Transverse colon (tissue), 4 donors: ENCODE measurements around the gene LRRC14B. TPM values are rescaled to one million over a fixed set of nuclear protein-coding genes. Genes with fewer than 3 reads are reported as not detected.
"Not testable (repeated sequence)": the region's sequence is repeated elsewhere in the genome, so short reads cannot be mapped to it uniquely, and the experiment has no call there.

Experiments used
- DNase-seq: peaks from one replicate; pipeline ENCODE4 v3.0.0-alpha.2; 2019
- H3K27ac ChIP-seq, 4 donors: fragments of 200-600 bp; sonication (generic); 2 replicates each; pipeline ENCODE4 v1.5.1; 2016 to 2018; ENCODE audit warnings: inconsistent platforms in 4 of 4
- H3K27me3 ChIP-seq: fragments of 200-600 bp; sonication (generic); 2 replicates; pipeline ENCODE4 v1.5.1; 2017; ENCODE audit warnings: inconsistent platforms
- H3K36me3 ChIP-seq, 4 donors: fragments of 200-600 bp; sonication (generic); 2 replicates each; pipeline ENCODE4 v1.5.1; 2017 to 2019; ENCODE audit warnings: inconsistent platforms in 4 of 4
- H3K4me1 ChIP-seq, 4 donors: fragments of 200-600 bp; sonication (generic); 2 replicates each; pipeline ENCODE4 v1.5.1; 2017 to 2020; ENCODE audit warnings: inconsistent platforms in 4 of 4
- H3K4me3 ChIP-seq, 4 donors: fragments of 200-600 bp; sonication (generic); 1 replicate in 1 of 4; 2 replicates in 3 of 4; pipeline versions ENCODE4 v1.5.1 to v1.6.1; 2017 to 2019; ENCODE audit warnings: inconsistent platforms in 4 of 4
- H3K9me3 ChIP-seq, 2 donors: fragments of 200-600 bp; sonication (generic); 2 replicates each; pipeline ENCODE4 v1.5.1; 2017 to 2019; ENCODE audit warnings: inconsistent platforms in 2 of 2
- CTCF ChIP-seq, 5 experiments: fragments of 200-600 bp in 3 of 5; fragments of 450-650 bp in 2 of 5; sonication (generic) in 3 of 5; IDR thresholded peaks; 1 replicate in 2 of 5; 2 replicates in 3 of 5; pipeline ENCODE4 v1.5.1; 2016 to 2017; ENCODE audit warnings: antibody characterized with exemption in 5 of 5, inconsistent platforms in 3 of 5, mild to moderate bottlenecking in 2 of 5, moderate library complexity in 1 of 5
- EP300 ChIP-seq: sonication (generic); formaldehyde crosslinking; IDR thresholded peaks from one replicate; pipeline ENCODE4 v1.6.1; 2017; ENCODE audit warnings: antibody characterized with exemption, low read depth
- POLR2A ChIP-seq: fragments of 450-650 bp; IDR thresholded peaks from one replicate; pipeline ENCODE4 v1.6.1; 2016; ENCODE audit warnings: antibody characterized with exemption, mild to moderate bottlenecking, moderate library complexity
- POLR2AphosphoS5 ChIP-seq, 3 donors: sonication (generic); formaldehyde crosslinking; IDR thresholded peaks; one replicate each; pipeline ENCODE4 v1.6.1; 2016; ENCODE audit warnings: antibody characterized with exemption in 3 of 3
- WGBS, 2 donors: methylation state at CpG; one replicate each; pipeline ENCODE4 v1.1.5; 2018; ENCODE audit warnings: low coverage in 1 of 2; 5-methylcytosine and 5-hydroxymethylcytosine counted together
- in situ Hi-C, 4 donors: fragments of 200-750 bp; cut with MboI; loops; one replicate each; pipeline versions ENCODE4 v1.15.0 to v1.15.1; 2017; ENCODE audit warnings: low sequenced_read_pairs in 3 of 4, low pct_ligation_motif_present in 1 of 4, low pct_unique_long_range_greater_than_20kb in 1 of 4
- intact Hi-C: fragments of 100-400 bp; cut with DNase I; formaldehyde crosslinking; loops from one replicate; pipeline ENCODE4 v1.15.1; 2023; ENCODE audit warnings: low total_unique reads
- total RNA-seq, 4 donors: library from RNA; depleted of rRNA; stranded (reverse); fragments of >200 nt; gene quantifications; one replicate each; pipeline ENCODE4 v1.1.0, GENCODE V29; 2016

Gene LRRC14B
- total RNA-seq, 4 donors from 2014 or later, result not detected

GRCh38 chr5:223791-224190 lies 32.5 kb downstream of the LRRC14B start:
- Histone ChIP-seq H3K4me1 (peaks cover 0 to 30% (median 17%) of the 10 kb centered on the region in 4 donors), H3K36me3 (peaks cover 0 to 46% (median 18%) of the 10 kb centered on the region in 4 donors), H3K4me3 (no peak overlapping the region), H3K27me3 (no peaks in the 10 kb centered on the region), H3K9me3 (no peaks in the 10 kb centered on the region), H3K27ac (no peak overlapping the region)
- no peak for DNase-seq
- intact Hi-C loops, result no loop called here
- in situ Hi-C loops, result no loop called here
- TF ChIP-seq EP300 (no peak), POLR2A (no peak), POLR2AphosphoS5 (IDR thresholded peaks at IDR 0.05) (no peak), CTCF (IDR thresholded peaks at IDR 0.05) (no peak)
- WGBS, 2 donors, result 63 to 87% methylated on average over 2 to 6 of the region's 6 CpGs

GRCh38 chr5:225334-225733 lies 34.0 kb downstream of the LRRC14B start:
- TF ChIP-seq EP300 (no peak), POLR2AphosphoS5 (IDR thresholded peaks at IDR 0.05) (no peak), CTCF (IDR thresholded peaks at IDR 0.05) (no peak), POLR2A (no peak)
- in situ Hi-C loops, result no loop called here
- Histone ChIP-seq H3K27ac (no peak overlapping the region), H3K27me3 (no peaks in the 10 kb centered on the region), H3K36me3 (peaks cover 0 to 54% (median 23%) of the 10 kb centered on the region in 4 donors), H3K4me1 (peaks cover 0 to 20% (median 11%) of the 10 kb centered on the region in 4 donors), H3K4me3 (no peak overlapping the region), H3K9me3 (no peaks in the 10 kb centered on the region)
- no peak for DNase-seq
- intact Hi-C loops, result no loop called here
- 95 to 100% methylated on average over 2 to 14 of the region's 14 CpGs for WGBS, 2 donors

- WGBS, 2 donors, result 97% methylated on average over 17 of the region's 17 CpGs; no CpG with 5 or more reads in 1 of the 2 donors
Measured at GRCh38 chr5:227375-227774, 36.1 kb downstream of the LRRC14B start.

GRCh38 chr5:228886-229285 lies 37.6 kb downstream of the LRRC14B start:
- Histone ChIP-seq H3K4me3 (no peak overlapping the region), H3K9me3 (no peaks in the 10 kb centered on the region), H3K27ac (no peak overlapping the region), H3K36me3 (peaks cover 0 to 73% (median 32%) of the 10 kb centered on the region in 4 donors), H3K4me1 (no peaks in the 10 kb centered on the region), H3K27me3 (no peaks in the 10 kb centered on the region)
- DNase-seq, result no peak
- WGBS, 2 donors, result 82 to 94% methylated on average over 3 of the region's 3 CpGs
- in situ Hi-C loops (no loop called here), intact Hi-C loops (no loop called here)
- TF ChIP-seq CTCF (IDR thresholded peaks at IDR 0.05) (no peak), POLR2A (no peak), EP300 (no peak), POLR2AphosphoS5 (IDR thresholded peaks at IDR 0.05) (no peak)

More at GRCh38 chr5:227375-227774, 36.1 kb downstream of the LRRC14B start:
- H3K9me3 ChIP-seq, H3K27ac ChIP-seq, DNase-seq, H3K4me1 ChIP-seq, H3K4me3 ChIP-seq, intact Hi-C loops, H3K27me3 ChIP-seq, in situ Hi-C loops: not testable (repeated sequence)
- peaks cover 0 to 62% (median 28%) of the 10 kb centered on the region in 4 donors for H3K36me3 ChIP-seq

GRCh38 chr5:230711-231110 lies 39.4 kb downstream of the LRRC14B start:
- Histone ChIP-seq H3K4me1 (no peaks in the 10 kb centered on the region), H3K27me3 (no peaks in the 10 kb centered on the region), H3K4me3 (no peak overlapping the region), H3K27ac (no peak overlapping the region), H3K36me3 (peaks cover 0 to 77% (median 30%) of the 10 kb centered on the region in 4 donors), H3K9me3 (no peaks in the 10 kb centered on the region)
- DNase-seq, result no peak
- TF ChIP-seq POLR2AphosphoS5 (IDR thresholded peaks at IDR 0.05), result no peak
- no peak for TF ChIP-seq CTCF (IDR thresholded peaks at IDR 0.05)
- no peak for TF ChIP-seq POLR2A
- TF ChIP-seq EP300, result no peak
- intact Hi-C loops (no loop called here), in situ Hi-C loops (no loop called here)
- 95 to 100% methylated on average over 3 to 14 of the region's 14 CpGs for WGBS, 2 donors
